Gastroesophageal sphincter (tissue), 3 donors: ENCODE measurements around the gene PIM1.

Source experiments
- POLR2A ChIP-seq, 2 donors: fragments of 450-650 bp; IDR thresholded peaks; one replicate each; pipeline ENCODE4 v1.6.1; 2017; ENCODE audit warnings: antibody characterized with exemption in 2 of 2, mild to moderate bottlenecking in 2 of 2, moderate library complexity in 1 of 2
- POLR2AphosphoS5 ChIP-seq: sonication (generic); formaldehyde crosslinking; IDR thresholded peaks from one replicate; pipeline ENCODE4 v1.6.1; 2017; ENCODE audit warnings: antibody characterized with exemption
- TF ChIP-seq, protein P1 (sequence below), 4 experiments: fragments of 200-600 bp in 2 of 4; fragments of 450-650 bp in 2 of 4; sonication (generic) in 1 of 4; IDR thresholded peaks; one replicate each; pipeline ENCODE4 v1.5.1; 2017 to 2019; ENCODE audit warnings: antibody characterized with exemption in 4 of 4, mild to moderate bottlenecking in 2 of 4, moderate library complexity in 2 of 4

DNA sequence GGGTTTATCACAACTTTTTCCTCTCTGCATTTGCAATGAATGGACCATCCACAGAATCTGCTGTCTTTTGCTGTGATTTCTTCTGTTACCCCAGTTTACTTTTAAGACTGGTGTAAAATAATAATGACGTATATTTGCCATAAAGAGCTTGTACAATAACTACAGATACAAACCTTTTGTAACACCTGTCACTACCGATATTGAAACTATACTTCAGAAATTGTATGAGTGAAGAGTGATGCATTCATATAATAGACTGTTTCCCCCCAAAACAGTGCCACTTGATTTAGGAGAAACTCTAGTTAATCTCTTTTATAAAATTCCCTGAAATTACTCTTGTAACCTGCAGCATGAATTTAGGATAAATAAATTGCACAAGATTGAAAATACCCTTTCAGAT lies 26.4 kb upstream of the PIM1 start:
- TF ChIP-seq POLR2A (IDR thresholded peaks at IDR 0.05) (no peak), POLR2AphosphoS5 (no peak)
- TF ChIP-seq, protein P1, sequence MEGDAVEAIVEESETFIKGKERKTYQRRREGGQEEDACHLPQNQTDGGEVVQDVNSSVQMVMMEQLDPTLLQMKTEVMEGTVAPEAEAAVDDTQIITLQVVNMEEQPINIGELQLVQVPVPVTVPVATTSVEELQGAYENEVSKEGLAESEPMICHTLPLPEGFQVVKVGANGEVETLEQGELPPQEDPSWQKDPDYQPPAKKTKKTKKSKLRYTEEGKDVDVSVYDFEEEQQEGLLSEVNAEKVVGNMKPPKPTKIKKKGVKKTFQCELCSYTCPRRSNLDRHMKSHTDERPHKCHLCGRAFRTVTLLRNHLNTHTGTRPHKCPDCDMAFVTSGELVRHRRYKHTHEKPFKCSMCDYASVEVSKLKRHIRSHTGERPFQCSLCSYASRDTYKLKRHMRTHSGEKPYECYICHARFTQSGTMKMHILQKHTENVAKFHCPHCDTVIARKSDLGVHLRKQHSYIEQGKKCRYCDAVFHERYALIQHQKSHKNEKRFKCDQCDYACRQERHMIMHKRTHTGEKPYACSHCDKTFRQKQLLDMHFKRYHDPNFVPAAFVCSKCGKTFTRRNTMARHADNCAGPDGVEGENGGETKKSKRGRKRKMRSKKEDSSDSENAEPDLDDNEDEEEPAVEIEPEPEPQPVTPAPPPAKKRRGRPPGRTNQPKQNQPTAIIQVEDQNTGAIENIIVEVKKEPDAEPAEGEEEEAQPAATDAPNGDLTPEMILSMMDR (IDR thresholded peaks at IDR 0.05): no peak
